Measurements from ENCODE around the gene RNF148.

RNF148 gene, protein sequence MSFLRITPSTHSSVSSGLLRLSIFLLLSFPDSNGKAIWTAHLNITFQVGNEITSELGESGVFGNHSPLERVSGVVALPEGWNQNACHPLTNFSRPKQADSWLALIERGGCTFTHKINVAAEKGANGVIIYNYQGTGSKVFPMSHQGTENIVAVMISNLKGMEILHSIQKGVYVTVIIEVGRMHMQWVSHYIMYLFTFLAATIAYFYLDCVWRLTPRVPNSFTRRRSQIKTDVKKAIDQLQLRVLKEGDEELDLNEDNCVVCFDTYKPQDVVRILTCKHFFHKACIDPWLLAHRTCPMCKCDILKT

DNA sequence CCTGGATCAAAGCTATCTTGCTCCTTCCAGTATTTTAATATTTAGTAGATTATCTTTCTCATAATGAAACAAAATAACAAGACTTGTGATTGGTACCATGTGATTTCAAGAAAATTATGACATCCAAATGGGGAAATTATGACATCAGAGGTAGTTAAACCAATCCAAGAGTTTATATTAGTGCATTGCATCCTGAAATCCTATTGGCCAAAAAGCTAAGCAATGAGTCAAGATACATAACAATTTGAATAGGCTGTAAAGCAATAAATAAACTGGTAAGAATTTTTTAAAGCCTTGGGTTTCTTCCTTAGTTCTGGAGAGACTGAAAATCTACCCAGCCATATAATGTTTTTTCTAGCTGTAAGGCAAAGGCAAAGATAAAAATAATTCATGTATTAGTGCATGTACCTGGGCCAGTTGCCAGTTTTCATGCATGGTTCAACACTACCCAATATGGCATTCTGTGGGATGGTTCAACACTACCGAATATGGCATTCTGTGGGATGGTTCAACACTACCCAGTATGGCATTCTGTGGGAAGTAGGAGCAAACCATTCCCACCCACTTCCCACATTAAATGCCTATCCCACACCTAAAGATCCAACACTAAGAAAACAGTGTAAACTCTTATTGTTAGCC, at the start of gene RNF148:
TSS of gene RNF148 (minus strand) at position 51 of the 639 bp plus-strand sequence. CDS start 172 bp downstream, outside the sequence.
- no peak for DNase-seq (ENCODE audit: low read depth in 2 of 2)

DNA sequence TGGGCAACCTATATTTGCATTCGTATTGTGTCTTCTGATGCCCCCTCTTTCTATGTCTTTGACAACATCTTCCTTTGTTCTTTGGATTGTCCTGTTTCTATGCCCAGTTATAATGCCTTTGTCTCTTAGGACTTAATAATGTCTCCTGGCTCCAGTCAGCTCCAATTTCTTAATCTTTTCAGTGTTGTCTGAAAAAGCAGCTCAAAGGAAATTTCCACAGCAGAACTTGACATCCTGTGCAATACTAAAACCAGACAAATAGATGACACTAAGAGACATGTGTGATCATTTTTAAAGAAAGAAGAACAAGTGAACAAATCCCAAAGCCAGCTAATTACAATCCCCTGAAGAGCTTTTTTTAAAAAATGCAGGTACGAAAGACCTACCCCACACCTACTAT, 47.7 kb upstream of the RNF148 start:
- DNase-seq (ENCODE audit: low read depth in 2 of 2): no peak

DNA sequence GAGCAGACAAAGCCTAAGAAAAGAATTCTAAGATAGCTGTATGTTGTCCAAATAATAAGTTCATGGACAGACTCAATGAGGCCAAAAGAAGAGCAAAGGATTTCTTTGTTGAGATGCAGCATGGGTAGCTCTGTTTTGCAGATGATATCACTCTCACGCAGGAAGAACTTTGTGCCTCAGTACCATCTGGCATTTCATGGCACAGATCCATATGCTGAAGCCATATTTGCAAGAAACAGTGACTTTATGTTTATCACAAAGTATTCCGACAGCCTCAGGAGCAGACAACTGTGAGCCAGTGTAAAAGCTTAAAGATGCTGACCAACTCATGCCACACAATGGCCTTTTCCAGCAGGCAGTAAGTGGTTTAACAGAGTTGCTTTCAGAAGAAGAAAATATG, 45.5 kb upstream of the RNF148 start:
- DNase-seq (ENCODE audit: low read depth in 2 of 2): no peak

DNA sequence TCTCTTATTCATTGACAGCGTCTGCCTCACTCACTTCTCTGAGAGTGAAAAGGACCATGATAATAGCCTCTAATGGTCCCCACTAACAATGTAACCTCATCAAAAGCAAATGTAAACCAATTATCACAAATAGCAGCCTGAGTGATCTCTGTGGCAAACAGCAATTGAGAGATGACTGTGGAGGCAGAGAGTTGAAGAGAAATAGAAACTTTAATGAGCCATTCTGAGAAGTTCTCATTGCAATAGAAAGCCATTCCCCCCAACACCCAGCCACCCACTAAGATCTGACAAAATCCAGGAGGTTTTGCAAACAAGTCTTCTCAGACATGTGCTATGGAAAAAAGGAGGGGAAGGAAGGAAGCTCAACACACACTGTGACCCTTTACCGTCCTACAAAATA, 44.2 kb upstream of the RNF148 start:
- no peak for DNase-seq (ENCODE audit: low read depth in 2 of 2)

DNA sequence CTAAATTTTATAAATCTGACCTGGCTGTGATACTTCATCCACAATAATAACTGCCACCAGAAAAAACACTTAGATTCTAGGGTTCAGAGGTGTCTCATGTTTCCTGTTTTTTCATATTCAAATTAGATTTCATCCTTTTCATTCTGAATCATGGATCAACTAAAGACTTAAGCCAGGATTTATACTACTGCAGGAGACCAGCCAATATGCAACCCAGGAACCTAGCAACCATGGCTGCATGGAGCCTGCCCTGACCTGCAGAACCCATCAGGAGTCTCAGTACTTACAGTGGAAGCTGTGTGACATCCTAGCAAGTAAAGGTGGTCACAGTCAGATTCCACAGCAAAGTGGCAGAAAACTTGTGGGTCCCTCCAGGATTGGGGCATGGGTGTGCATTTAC, 40.5 kb upstream of the RNF148 start:
- no peak for DNase-seq (ENCODE audit: low read depth in 2 of 2)

DNA sequence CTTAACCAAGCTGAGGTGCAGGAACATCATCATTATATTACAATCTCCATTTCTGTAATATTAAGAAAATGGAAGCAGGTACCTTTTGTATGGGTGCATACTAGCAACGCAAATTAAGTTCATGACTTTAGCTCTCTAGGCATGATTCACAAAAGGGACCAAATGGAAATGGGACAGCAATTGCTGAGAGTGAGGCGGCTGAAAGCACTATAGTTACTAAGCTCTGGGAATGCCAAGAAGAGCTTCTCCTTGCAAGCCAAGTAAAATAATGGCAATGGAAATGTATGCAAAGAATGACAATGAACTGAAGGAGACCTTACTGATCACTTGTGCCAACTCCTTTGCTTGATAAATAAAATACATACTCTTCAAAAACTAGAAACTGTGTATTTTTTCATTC, 36.2 kb upstream of the RNF148 start:
- DNase-seq (ENCODE audit: low read depth in 2 of 2): no peak

DNA sequence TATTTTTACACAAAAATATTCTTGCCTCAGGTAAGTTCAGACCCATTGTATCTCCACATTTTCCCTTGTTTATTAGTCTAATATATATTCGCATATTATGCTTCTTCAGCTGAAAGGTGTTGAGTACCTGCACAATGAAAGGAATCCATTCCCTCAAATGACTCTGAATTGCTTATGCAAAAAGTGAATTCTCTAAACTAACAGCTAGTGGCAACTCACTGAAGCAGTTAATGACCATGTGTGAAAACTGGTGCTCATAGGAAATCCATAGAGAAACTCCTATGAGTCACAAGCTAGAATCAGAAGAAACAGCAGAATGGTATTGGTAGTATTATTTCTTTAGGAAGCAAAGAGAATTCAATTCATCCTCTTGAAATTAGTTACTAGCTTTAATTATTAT, 33.5 kb upstream of the RNF148 start:
- DNase-seq (ENCODE audit: low read depth in 2 of 2): no peak

DNA sequence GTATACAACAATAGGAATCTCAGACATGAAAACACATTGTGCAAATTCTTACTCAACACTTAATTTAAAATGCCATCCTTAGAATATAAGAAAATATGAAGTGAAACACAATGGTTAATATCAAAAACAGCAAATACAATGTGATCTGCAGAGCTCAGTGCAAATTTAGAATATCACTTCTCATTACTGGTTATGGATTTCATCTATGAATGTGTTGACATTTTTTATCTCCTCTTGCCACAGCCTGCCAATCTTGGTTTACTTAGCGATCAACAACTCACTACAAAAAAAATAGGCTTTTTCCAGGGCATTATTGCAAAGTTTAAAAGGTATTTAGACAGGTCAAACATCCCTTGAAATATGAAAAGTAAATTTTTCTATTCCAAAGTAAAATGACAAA, 25.0 kb upstream of the RNF148 start:
- DNase-seq (ENCODE audit: low read depth in 2 of 2): no peak

DNA sequence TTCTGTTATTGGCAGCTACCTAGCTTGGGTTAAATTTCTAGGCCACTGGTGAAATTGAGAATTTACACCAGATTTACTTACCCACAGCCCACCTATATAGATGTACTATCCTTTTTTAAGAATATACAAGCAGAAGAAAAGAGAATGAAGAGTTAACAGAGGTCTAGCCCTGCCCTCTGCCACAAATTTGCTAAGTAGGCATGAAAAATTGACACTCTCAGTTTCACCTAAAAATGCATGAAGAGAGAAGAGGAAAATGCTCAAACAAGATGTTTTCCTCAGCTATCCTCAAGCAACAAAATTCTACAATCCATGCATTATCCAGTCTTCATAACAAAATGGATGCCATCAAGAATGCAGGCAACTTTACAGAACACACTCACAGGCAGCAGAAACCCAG, 24.6 kb upstream of the RNF148 start:
- DNase-seq (ENCODE audit: low read depth in 2 of 2): no peak

DNA sequence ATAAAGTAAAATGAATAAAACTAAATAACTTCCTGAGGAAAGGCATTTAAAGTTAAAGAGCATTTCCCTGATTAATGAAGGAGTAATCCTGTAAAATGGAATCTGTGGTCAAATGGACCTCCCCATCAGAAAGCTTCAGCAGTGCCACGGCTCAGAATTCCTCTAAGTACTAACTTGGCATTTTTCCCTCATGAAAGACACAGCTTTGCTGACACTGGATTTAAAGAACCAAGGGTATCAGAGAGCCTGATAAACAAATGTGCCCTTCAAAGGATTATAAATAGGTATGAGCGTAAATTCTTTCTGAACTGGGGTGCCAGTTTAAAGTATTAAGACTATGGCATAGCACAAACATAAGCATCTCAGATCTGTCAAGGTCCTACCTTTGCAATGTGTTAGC, 24.2 kb upstream of the RNF148 start:
- DNase-seq (ENCODE audit: low read depth in 2 of 2): no peak

DNA sequence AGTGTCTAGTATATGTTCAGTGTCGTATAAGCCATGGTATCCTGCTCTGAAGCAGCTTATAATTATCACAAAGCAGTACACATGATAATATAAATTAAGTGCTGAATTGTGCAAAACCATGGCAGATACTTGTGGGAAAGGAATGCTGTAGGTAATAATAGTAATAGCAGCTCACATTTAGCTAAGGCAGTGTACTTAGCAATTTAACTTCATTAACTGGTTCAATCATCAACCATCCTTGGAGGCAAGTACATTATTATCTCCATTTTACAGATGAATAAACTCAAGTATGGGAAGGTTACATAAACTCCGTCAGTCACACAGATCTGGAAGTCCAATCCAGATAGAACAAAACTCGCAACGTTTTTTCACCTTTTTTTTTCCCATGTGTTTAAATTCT, 21.6 kb upstream of the RNF148 start:
- no peak for DNase-seq (ENCODE audit: low read depth in 2 of 2)

DNA sequence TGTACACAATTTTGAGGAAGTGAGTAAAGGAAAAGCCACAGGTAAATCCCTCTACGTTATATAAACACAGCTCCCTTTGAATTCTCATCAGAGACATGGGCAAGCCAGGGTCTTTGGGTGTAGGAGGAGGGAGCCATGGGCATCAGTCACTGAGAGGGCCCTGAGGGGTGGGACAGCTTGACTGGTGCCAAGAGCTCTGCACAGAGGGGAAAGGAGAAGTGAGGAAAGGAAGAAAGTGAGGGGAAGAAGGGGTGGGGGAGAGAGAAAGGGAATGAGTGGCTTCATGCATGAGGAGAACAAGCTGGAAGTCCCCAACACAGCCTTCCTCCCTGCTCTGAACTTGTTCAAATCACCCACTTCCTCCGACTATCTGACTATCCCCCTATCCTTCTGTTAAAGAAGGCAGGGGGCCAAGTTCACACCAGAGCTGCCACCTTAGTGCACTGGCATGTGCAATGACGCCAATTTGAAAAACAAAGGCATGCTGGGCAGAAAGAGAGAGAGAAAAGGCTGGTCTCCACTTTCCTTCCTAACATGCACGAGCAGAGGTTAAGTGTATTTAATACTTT, 16.4 kb upstream of the RNF148 start:
- DNase-seq (ENCODE audit: low read depth in 2 of 2): no peak

DNA sequence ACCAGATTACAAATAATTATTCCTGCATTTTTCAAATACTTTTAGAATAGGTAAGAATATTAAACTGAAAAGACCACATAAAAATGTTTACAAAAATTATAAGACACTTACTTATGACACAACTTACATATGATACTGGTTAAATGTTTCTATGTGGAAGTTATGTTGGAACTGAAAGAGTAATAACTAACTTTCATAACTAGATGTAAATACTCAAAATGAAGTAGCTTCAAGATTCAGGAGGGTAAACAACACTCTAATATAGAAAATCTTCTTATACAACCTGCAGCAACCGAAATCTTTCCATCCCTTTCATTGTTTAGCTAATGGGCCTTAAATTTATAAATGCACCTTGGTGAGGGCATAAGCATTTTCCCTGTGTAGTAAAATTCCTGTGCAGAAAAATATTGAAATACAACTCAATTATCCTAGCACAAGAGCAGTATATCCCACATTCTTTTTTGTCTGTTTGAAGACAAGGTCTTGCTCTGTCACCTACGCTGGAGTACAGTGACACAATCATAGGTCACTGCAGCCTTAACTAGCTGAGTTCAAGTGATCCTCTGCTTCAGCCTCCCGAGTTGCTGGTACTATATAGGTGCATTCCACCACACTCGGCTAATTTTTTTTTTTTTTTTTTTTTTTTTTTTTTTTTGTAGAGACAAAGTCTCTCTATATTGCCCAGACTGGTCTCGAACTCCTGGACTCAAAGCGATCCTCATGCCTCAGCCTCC, 14.8 kb upstream of the RNF148 start:
- no peak for DNase-seq (ENCODE audit: low read depth in 2 of 2)

DNA sequence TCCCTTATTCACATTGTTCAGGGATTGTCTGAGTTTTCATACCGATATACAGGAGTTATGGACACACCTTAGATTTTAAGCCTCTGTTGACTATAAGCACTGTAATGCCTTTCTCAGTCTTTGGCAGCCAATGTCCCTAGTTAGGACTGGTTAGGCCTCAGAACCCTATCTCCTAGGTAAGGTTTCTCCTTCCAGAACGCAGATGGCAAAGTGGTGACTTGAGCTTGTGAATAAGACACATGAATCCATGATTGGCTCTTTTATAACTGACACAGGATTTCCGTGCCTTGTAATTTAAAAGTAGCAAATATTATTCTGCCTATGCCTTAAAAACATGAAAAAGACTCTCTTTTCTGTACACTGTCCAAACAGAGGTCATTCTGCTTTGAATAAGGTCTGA, 12.5 kb upstream of the RNF148 start:
- DNase-seq (ENCODE audit: low read depth in 2 of 2): no peak

DNA sequence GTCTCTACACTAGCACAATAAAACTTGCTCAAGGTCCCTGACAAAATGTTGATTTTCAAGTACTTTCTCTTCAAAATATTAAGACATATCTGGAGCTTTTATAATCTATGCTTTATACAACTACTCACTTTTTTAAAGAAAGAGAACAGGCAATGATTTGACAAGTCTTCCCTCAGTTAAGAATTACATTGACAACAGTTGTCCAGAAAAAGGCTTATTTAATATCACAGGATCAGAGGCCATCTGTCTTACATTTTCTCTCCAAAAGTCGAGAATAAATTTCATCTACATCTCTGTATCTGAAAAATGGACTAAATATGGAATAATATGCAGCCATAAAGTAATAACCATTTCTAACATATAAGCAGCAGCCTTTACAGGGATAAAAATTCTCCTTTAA, 8.2 kb upstream of the RNF148 start:
- DNase-seq (ENCODE audit: low read depth in 2 of 2): no peak

DNA sequence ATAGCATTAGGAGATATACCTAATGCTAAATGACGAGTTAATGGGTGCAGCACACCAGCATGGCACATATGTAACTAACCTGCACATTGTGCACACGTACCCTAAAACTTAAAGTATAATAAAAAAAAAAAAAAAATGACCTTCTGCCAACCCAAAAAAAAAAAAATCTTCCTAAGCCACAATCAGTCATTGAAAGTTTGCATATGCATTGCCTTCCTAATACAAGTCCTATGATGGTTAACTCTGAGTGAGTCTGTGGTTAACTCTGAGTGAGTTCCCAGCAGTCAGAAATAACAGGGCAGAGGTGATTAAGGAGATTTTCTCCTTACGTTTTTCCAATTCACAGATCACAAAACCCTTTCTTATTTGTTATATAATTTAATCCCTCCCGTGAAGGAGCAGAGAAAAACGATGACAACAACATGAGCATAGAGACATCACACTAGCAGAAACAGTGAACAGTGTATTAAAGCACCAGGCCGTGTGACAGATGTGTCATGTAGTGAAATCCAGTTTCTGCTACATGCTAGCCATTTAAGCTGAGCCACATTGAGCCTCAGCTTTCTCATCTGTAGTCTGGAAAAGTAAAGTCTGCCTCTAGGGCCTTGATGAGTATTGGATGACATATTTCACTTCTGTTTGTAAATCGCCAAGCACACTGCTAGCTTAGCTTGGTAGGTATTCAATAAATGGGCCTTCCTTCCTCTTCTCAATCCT, 7.4 kb upstream of the RNF148 start:
- DNase-seq (ENCODE audit: low read depth in 2 of 2): no peak

DNA sequence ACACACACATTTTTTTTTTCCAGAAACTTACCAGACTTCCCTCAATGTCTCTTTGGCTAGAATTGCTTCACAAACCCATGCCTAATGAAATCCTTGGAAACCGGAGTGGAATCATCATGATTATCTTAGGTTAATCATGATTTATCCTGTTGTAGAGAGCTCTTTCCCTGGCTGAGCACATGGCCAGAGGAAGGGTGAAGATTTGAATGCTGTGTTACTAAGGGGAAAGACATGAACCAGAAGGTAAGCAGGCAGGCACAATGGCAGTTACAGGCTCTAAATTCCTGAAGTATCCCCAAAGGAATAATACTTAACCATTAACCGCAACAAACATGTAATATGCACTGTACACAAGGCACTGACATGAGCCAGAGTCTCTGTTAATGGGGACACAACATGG, 4.1 kb upstream of the RNF148 start:
- DNase-seq (ENCODE audit: low read depth in 2 of 2): no peak

DNA sequence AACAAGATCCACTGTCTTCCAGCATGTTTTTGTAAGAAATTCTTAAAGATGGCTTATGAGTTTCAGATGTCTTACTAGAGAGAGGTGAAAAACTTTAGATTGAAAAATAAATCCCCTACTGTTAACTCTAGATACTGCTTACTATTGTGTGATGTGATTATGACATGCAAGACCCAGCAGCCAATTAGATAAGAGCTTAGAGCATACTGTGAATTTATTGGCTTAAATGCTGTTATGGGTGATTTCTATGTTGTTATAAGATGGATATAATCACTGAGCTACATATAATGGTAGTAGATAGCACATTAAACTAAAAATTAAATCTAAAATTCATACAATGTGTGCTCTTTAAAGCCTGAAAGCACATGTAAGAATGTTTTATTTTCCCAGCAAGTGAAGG, 3.7 kb downstream of the RNF148 start, which contains the start of gene RNF133:
TSS of gene RNF133 (minus strand) at position 101 of the 400 bp plus-strand sequence. CDS start 199 bp downstream, outside the sequence.
- DNase-seq (ENCODE audit: low read depth in 2 of 2): no peak

DNA sequence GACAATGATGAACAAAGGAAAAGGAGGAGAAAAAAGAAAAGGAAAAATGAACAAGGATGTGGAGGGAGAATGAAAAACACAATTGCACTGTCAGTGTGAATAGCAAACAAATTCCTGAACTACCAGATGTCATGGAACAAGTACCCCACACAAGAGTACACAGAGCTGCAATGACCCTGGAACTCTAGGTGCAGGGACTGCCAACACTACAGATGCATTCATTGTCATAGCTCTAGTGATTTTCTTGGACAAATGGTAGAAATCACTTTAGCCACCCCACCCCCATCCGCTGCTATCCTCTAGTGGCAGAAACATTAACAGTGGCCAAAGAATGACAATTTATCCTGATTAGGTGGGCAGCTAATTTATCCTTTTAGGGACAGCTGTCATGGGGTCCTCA, 6.9 kb downstream of the RNF148 start:
- no peak for DNase-seq (ENCODE audit: low read depth in 2 of 2)

DNA sequence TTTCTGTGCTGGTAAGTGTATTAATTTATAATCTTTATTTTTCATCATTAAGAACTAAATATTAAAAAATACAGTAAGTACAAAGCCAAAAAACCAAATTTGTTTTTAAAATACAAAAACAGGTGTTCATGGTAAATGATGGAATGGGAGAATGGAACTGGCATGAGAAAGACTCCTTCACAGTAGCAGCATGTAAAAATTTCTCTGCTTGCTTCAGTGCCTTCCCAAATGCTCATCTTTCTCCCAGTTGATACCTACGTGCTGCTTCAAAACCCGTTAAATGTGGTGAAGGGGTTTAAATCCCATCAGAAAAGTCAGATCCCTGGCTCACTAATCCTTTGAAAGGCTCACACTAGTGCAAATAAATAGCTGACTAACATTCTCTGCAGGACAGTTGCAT, 8.0 kb downstream of the RNF148 start:
- no peak for DNase-seq (ENCODE audit: low read depth in 2 of 2)

DNA sequence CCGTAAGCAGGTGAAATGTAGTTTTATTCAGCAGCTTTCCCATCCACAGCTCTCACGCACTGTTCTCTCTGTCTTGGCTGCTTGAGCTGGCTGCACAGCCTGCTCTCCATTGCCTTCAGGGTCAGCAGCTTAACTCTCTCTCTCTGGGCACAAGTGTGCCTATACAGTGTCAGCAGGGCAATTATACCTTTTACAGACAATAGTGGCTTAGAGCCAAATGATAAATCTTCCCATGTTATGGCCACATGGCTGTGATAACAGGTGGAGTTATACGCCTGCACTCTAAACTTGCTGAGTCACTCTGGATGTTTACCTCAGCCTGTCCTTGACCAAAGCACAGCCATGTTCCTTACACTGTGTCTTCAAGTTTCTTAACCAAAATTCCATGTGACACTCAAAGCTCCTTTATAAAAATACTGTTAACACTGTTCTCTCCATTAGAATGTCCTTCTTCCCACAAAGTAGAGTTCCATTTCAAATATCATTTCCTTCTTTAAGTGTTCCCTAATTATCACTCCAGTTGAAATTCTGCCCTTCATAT, 9.9 kb downstream of the RNF148 start:
- DNase-seq (ENCODE audit: low read depth in 2 of 2): no peak
